ENCODE measurements around the gene CMSS1. TPM values are rescaled to one million over a fixed set of nuclear protein-coding genes. Genes with fewer than 3 reads are reported as not detected.

CMSS1 gene
- 37.4 and 41.1 TPM in 2 replicates for total RNA-seq

DNA sequence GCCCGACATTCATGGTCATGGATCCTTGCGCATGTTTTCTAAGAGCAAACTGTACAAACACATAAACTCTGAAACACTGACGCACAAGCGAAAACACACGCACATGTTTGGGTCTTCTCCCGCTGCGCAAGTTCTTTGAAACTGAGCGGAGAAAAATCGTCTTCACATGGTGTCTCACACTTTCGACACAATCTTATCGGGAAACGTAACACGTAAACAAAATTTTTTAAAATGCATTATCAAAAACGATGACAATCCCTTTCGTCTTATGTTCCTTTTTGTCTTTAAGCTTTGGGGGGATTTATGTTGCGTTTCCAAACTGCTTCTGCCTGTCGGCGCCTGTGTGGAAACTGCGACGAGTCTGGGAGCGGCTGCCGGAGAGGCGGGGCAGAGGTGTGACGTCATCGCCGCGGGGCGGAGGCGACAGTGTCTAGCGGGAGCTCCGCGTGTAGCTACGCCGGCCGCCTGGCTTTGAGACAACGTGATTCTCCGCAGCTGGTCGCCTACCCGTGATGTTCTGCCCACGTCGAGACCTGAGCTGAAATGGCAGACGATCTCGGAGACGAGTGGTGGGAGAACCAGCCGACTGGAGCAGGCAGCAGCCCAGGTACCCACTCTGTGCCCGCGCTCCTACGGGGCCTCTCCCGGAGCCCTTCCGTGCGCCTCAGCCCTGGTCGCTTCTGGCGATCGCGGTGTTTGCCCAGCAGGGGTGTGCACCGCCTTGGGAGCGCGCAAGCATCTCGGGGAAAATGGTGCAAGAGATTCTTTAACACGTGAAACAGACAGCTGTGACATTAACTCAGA lies at the start of gene CMSS1:
CMSS1 (plus strand) TSS at position 426 of the 804 bp plus-strand sequence.
- Mint-ChIP-seq H3K27me3 (no peaks in the 10 kb centered on the region), H3K27ac (peak within 1 kb of the TSS; percentile 99), H3K36me3 (ENCODE audit: low read depth) (peaks cover 10% of the 10 kb centered on the region), H3K9me3 (no peaks in the 10 kb centered on the region), H3K4me3 (peak within 1 kb of the TSS; percentile 97), H3K4me1 (peaks cover 37% of the 10 kb centered on the region)
- ChIA-PET POLR2A (interaction anchor here (0.7 to 1.6 kb wide), 7 partner anchors 25 to 1756 kb away, joined by 3 to 11 read pairs (median 4); partner anchors contain the start of genes LNP1, PCNP, TBC1D23 and TOMM70), CTCF (interaction anchor here (0.6 to 1.4 kb wide), 5 partner anchors 9 to 443 kb away, joined by 3 to 14 read pairs (median 7); partner anchors contain the start of gene TBC1D23)
- peak; percentile 94 for ATAC-seq (ENCODE audit: low read depth)
- TF ChIP-seq, protein P1, sequence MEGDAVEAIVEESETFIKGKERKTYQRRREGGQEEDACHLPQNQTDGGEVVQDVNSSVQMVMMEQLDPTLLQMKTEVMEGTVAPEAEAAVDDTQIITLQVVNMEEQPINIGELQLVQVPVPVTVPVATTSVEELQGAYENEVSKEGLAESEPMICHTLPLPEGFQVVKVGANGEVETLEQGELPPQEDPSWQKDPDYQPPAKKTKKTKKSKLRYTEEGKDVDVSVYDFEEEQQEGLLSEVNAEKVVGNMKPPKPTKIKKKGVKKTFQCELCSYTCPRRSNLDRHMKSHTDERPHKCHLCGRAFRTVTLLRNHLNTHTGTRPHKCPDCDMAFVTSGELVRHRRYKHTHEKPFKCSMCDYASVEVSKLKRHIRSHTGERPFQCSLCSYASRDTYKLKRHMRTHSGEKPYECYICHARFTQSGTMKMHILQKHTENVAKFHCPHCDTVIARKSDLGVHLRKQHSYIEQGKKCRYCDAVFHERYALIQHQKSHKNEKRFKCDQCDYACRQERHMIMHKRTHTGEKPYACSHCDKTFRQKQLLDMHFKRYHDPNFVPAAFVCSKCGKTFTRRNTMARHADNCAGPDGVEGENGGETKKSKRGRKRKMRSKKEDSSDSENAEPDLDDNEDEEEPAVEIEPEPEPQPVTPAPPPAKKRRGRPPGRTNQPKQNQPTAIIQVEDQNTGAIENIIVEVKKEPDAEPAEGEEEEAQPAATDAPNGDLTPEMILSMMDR (IDR thresholded peaks at IDR 0.05) = no peak
- DNase-seq = peak; percentile 96
- intact Hi-C loops (cut with micrococcal nuclease) = loop anchor here (1.0 to 10.0 kb wide), 12 partner anchors 59 to 1757 kb away; partner anchors contain the start of genes CPOX, DCBLD2, LNP1 and NIT2

DNA sequence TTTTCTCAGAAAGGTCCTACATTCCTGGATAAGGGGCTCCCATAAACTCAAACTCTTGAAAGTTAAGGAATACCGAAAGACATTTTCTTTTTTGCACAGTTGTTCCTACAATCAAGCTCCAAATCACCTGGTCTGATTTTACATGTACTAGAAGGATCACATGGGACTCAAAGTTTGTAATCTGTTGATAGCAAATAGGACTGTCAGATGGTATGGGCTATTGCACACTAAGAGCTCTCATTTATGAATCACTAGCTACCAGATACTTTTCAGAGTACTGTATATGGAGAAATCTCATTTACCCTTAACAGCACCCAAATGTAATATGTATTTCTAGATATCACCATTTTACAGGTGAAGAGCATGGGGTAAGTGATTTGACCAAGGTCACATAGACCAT lies 49.5 kb upstream of the CMSS1 start:
- H3K27ac Mint-ChIP-seq = no peak overlapping the region
- no peak overlapping the region for H3K4me3 Mint-ChIP-seq
- CTCF ChIA-PET = no interaction called here
- ATAC-seq (ENCODE audit: low read depth) (no peak), DNase-seq (no peak)
- TF ChIP-seq, protein P1 (IDR thresholded peaks at IDR 0.05) = no peak
- peaks cover 5% of the 10 kb centered on the region for H3K27me3 Mint-ChIP-seq
- intact Hi-C loops (cut with micrococcal nuclease) = no loop called here
- H3K4me1 Mint-ChIP-seq = no peaks in the 10 kb centered on the region
- no peaks in the 10 kb centered on the region for H3K9me3 Mint-ChIP-seq
- no peaks in the 10 kb centered on the region for H3K36me3 Mint-ChIP-seq (ENCODE audit: low read depth)
- POLR2A ChIA-PET = no interaction called here

DNA sequence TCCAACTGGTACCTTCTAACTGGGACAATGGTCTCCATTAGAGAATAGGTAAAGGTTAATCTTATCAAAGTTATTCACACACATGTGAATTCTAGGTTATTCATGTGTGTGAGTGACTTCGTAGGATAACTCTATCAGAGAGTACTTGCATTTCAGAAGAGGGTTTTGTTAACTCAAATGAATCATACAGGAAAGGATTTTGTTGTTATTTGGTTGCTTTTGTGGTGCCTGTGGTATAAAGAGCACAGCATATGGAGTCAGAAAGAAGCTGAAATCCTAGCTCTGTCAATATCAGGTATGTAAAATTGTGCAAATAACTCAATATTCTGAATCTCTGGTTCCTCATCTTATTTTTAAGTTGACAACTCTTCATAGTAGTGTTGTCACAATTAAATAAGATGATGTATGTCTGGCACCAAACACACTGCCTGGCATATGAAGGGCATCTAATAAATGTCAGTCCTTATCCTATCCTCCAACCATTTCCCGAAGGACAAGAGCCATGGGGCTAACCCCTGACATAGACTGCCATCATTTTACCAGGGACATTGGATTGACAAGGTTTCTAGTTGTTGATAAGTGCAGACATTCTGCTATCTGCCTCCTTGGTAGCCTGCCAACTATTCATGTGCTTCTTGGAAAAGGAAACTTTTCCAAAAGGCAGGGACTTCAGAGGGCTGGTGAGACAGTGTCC lies 48.7 kb upstream of the CMSS1 start:
- DNase-seq (no peak), ATAC-seq (ENCODE audit: low read depth) (no peak)
- Mint-ChIP-seq H3K27ac (no peak overlapping the region), H3K4me3 (no peak overlapping the region), H3K4me1 (no peaks in the 10 kb centered on the region), H3K9me3 (no peaks in the 10 kb centered on the region), H3K36me3 (ENCODE audit: low read depth) (no peaks in the 10 kb centered on the region), H3K27me3 (peaks cover 5% of the 10 kb centered on the region)
- ChIA-PET POLR2A (no interaction called here), CTCF (no interaction called here)
- intact Hi-C loops (cut with micrococcal nuclease) = no loop called here
- TF ChIP-seq, protein P1 (IDR thresholded peaks at IDR 0.05) = no peak

DNA sequence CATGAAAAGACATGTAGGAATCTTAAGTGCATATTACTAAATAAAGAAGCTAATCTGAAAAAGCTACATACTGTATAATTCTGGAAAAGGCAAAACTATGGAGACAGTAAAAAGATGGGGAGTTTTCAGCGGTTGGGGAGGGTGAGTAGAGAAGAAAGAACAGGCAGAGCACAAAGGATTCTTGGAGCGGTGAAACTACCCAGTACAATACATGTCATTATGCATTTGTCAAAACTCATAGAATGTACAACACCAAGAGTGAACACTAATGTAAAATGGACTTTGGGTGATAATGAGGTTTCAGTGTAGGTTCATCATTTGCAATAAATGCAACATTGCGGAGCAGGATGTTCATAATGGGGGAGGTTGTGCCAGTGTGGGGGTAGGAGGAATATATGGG lies 45.5 kb upstream of the CMSS1 start:
- TF ChIP-seq, protein P1 (IDR thresholded peaks at IDR 0.05) = no peak
- no peak overlapping the region for H3K27ac Mint-ChIP-seq
- H3K4me1 Mint-ChIP-seq = no peaks in the 10 kb centered on the region
- ATAC-seq (ENCODE audit: low read depth) (no peak), DNase-seq (no peak)
- H3K27me3 Mint-ChIP-seq = peaks cover 13% of the 10 kb centered on the region
- no peaks in the 10 kb centered on the region for H3K9me3 Mint-ChIP-seq
- no peaks in the 10 kb centered on the region for H3K36me3 Mint-ChIP-seq (ENCODE audit: low read depth)
- ChIA-PET POLR2A (no interaction called here), CTCF (no interaction called here)
- intact Hi-C loops (cut with micrococcal nuclease) = no loop called here
- no peak overlapping the region for H3K4me3 Mint-ChIP-seq

DNA sequence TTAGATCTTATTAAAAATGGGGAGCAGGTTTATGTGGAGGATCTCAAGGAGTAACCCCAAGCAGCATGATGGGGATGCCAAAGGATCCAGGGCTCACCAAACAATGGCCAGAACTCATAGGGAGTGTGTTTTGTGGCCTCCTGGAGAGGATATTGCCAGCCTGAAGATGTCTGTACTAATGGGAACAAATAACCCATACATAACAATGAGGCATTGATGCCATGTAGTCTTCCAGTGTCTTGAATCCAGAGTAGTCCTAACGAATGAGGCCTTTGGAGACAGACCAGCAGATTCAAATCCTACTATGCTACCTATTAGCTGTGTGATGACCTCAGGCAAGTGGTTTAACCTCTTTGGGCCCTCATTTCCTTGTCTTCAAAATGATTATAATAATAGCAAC lies 45.0 kb upstream of the CMSS1 start:
- Mint-ChIP-seq H3K4me3 (no peak overlapping the region), H3K27ac (no peak overlapping the region), H3K9me3 (no peaks in the 10 kb centered on the region), H3K36me3 (ENCODE audit: low read depth) (no peaks in the 10 kb centered on the region), H3K27me3 (peaks cover 15% of the 10 kb centered on the region), H3K4me1 (no peaks in the 10 kb centered on the region)
- CTCF ChIA-PET = no interaction called here
- no peak for ATAC-seq (ENCODE audit: low read depth)
- DNase-seq = no peak
- POLR2A ChIA-PET = no interaction called here
- intact Hi-C loops (cut with micrococcal nuclease) = no loop called here
- TF ChIP-seq, protein P1 (IDR thresholded peaks at IDR 0.05) = no peak

Measured in activated B cell treated with CpG ODN at 0.5 μM for 24 hours (primary cell).